Esophagus squamous epithelium (tissue), 5 donors: ENCODE results near the gene DDAH2. TPM values are rescaled to one million over a fixed set of nuclear protein-coding genes. Genes with fewer than 3 reads are reported as not detected.
A peak's percentile ranks its signal among the peaks of the same experiment; 100 is the strongest.

Experiments used
- DNase-seq: peaks from one replicate; lab custom pipeline; 2025; lab: John Stamatoyannopoulos, UW
- H3K27ac ChIP-seq, 4 donors: fragments of 200-600 bp; sonication (generic); one replicate each; pipeline ENCODE4 v1.5.1; 2016 to 2019; ENCODE audit warnings: mild to moderate bottlenecking in 1 of 4
- H3K27me3 ChIP-seq, 4 donors: fragments of 200-600 bp; sonication (generic); 1 replicate in 3 of 4; 2 replicates in 1 of 4; pipeline versions ENCODE4 v1.5.1 to v1.6.0; 2017 to 2021; ENCODE audit warnings: antibody characterized with exemption in 1 of 4
- H3K36me3 ChIP-seq, 3 donors: fragments of 200-600 bp; sonication (generic); one replicate each; pipeline ENCODE4 v1.5.1; 2016 to 2019
- H3K4me1 ChIP-seq, 3 donors: fragments of 200-600 bp; sonication (generic); one replicate each; pipeline ENCODE4 v1.5.1; 2017 to 2019
- H3K4me3 ChIP-seq, 4 donors: fragments of 200-600 bp; sonication (generic); 1 replicate in 3 of 4; 2 replicates in 1 of 4; pipeline ENCODE4 v1.5.1; 2016 to 2019; ENCODE audit warnings: mild to moderate bottlenecking in 2 of 4, moderate library complexity in 1 of 4
- H3K9me3 ChIP-seq, 3 donors: fragments of 200-600 bp; sonication (generic); one replicate each; pipeline ENCODE4 v1.5.1; 2016 to 2019
- POLR2A ChIP-seq, 4 donors: fragments of 450-650 bp; IDR thresholded peaks; one replicate each; pipeline ENCODE4 v1.6.1; 2017; ENCODE audit warnings: antibody characterized with exemption in 4 of 4, mild to moderate bottlenecking in 4 of 4, moderate library complexity in 3 of 4
- WGBS, 2 donors: methylation state at CpG; one replicate each; pipeline ENCODE4 v1.1.5; 2018; 5-methylcytosine and 5-hydroxymethylcytosine counted together
- intact Hi-C: fragments of 100-400 bp; cut with DNase I; formaldehyde crosslinking; loops from one replicate; pipeline ENCODE4 v1.15.0; 2022
- small RNA-seq, 4 donors: library from RNA; depleted of rRNA; stranded (forward); fragments of <200 nt; gene quantifications; one replicate each; pipeline ENCODE3, GENCODE V24; 2016
- total RNA-seq, 4 donors: library from RNA; depleted of rRNA; stranded (reverse); fragments of >200 nt; gene quantifications; one replicate each; pipeline ENCODE4 v1.1.0, GENCODE V29; 2016
- TF ChIP-seq, protein P1 (sequence below), 6 experiments: fragments of 450-650 bp in 4 of 6; fragments of 200-600 bp in 2 of 6; sonication (generic) in 2 of 6; IDR thresholded peaks; one replicate each; pipeline ENCODE4 v1.5.1; 2016 to 2019; ENCODE audit warnings: antibody characterized with exemption in 6 of 6, mild to moderate bottlenecking in 4 of 6, moderate library complexity in 4 of 6
- donor health status: DM: yes; HTN: yes; CAD: no.

Gene DDAH2
- total RNA-seq, 4 donors from 2014 or later: 16.4 to 59.3 (median 28.2) TPM

DNA sequence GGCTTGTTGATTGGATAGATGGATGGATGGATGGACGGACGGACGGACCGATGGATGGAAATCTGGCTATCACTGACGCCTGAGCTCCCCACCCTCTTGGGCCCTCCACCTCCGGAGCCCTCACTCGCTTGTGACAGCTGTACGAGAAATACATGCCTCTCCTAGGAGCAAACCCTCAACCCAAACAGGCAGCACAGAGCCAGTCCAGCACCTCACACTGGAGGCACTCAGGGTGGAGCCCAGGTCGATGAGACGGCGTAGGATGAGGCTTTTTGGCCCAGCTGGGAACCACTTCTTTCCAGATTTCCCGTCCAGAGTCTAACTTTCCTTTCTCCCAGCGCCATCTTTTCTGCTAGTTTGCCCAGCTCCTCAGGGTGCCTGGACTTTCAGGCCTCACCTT lies 45.5 kb downstream of the DDAH2 start:
- H3K27ac ChIP-seq: peak overlapping the region in 1 of 4 donors; percentile 25
- 64 to 78% methylated on average over 13 of the region's 13 CpGs for WGBS, 2 donors
- no peaks in the 10 kb centered on the region for H3K27me3 ChIP-seq
- intact Hi-C loops: loop anchor here (10.0 kb wide), 1 partner anchor 151 kb away; no protein-coding TSS in a partner anchor
- TF ChIP-seq, protein P1, sequence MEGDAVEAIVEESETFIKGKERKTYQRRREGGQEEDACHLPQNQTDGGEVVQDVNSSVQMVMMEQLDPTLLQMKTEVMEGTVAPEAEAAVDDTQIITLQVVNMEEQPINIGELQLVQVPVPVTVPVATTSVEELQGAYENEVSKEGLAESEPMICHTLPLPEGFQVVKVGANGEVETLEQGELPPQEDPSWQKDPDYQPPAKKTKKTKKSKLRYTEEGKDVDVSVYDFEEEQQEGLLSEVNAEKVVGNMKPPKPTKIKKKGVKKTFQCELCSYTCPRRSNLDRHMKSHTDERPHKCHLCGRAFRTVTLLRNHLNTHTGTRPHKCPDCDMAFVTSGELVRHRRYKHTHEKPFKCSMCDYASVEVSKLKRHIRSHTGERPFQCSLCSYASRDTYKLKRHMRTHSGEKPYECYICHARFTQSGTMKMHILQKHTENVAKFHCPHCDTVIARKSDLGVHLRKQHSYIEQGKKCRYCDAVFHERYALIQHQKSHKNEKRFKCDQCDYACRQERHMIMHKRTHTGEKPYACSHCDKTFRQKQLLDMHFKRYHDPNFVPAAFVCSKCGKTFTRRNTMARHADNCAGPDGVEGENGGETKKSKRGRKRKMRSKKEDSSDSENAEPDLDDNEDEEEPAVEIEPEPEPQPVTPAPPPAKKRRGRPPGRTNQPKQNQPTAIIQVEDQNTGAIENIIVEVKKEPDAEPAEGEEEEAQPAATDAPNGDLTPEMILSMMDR (IDR thresholded peaks at IDR 0.05): no peak
- no peak for TF ChIP-seq POLR2A (IDR thresholded peaks at IDR 0.05)
- peaks cover 8 to 43% (median 22%) of the 10 kb centered on the region in 3 donors for H3K36me3 ChIP-seq
- H3K4me1 ChIP-seq: peaks cover 4 to 36% (median 16%) of the 10 kb centered on the region in 3 donors
- DNase-seq: no peak
- peak overlapping the region in 2 of 4 donors; percentile 28 to 50 for H3K4me3 ChIP-seq
- H3K9me3 ChIP-seq: no peaks in the 10 kb centered on the region

GRCh38 chr6:31681135-31681671 lies 47.9 kb downstream of the DDAH2 start:
- peaks cover 0 to 19% (median 6%) of the 10 kb centered on the region in 3 donors for H3K36me3 ChIP-seq
- TF ChIP-seq, protein P1 (IDR thresholded peaks at IDR 0.05): peak in 3 of 6 experiments; percentile 13 to 31 (median 23)
- TF ChIP-seq POLR2A (IDR thresholded peaks at IDR 0.05): peak in 1 of 4 donors; percentile 21
- H3K4me1 ChIP-seq: peaks cover 4 to 36% (median 16%) of the 10 kb centered on the region in 3 donors
- intact Hi-C loops: loop anchor here (10.0 kb wide), 1 partner anchor 154 kb away; no protein-coding TSS in a partner anchor
- no peak for DNase-seq
- WGBS, 2 donors: 0 to 2% methylated on average over 16 to 17 of the region's 40 CpGs
- no peaks in the 10 kb centered on the region for H3K27me3 ChIP-seq
- H3K4me3 ChIP-seq: peak overlapping the region; percentile 43 to 69 (median 62)
- H3K27ac ChIP-seq: peak overlapping the region; percentile 65 to 85 (median 74)
- H3K9me3 ChIP-seq: no peaks in the 10 kb centered on the region

- Histone ChIP-seq H3K4me3 (peak within 1 kb of the TSS; percentile 43 to 69 (median 62)), H3K27ac (peak within 1 kb of the TSS; percentile 65 to 85 (median 74)), H3K9me3 (no peaks in the 10 kb centered on the region), H3K27me3 (no peaks in the 10 kb centered on the region), H3K4me1 (peaks cover 4 to 36% (median 16%) of the 10 kb centered on the region in 3 donors), H3K36me3 (peaks cover 0 to 14% (median 0%) of the 10 kb centered on the region in 3 donors)
- peak; percentile 33 for DNase-seq
- intact Hi-C loops: loop anchor here (10.0 kb wide), 1 partner anchor 154 kb away; no protein-coding TSS in a partner anchor
- 5 to 6% methylated on average over 15 of the region's 17 CpGs for WGBS, 2 donors
- TF ChIP-seq POLR2A (IDR thresholded peaks at IDR 0.05): no peak
- TF ChIP-seq, protein P1 (IDR thresholded peaks at IDR 0.05): peak; percentile 38 to 85 (median 73)
Observed at GRCh38 chr6:31680226-31681134, 48.6 kb downstream of the DDAH2 start, which contains the start of gene LY6G5C. Gene LY6G5C, minus strand, starts transcription at chr6:31681067. Its CDS starts 694 bp downstream, at chr6:31680373.

- intact Hi-C loops: loop anchor here (5.0 kb wide), 1 partner anchor 89 kb away; no protein-coding TSS in a partner anchor
- TF ChIP-seq, protein P1 (IDR thresholded peaks at IDR 0.05): no peak
- no peak for TF ChIP-seq POLR2A (IDR thresholded peaks at IDR 0.05)
- H3K9me3 ChIP-seq: no peaks in the 10 kb centered on the region
- no peaks in the 10 kb centered on the region for H3K27me3 ChIP-seq
- 67 to 74% methylated on average over 8 of the region's 8 CpGs for WGBS, 2 donors
- peaks cover 0 to 20% (median 0%) of the 10 kb centered on the region in 3 donors for H3K36me3 ChIP-seq
- peaks cover 1 to 25% (median 16%) of the 10 kb centered on the region in 3 donors for H3K4me1 ChIP-seq
- H3K4me3 ChIP-seq: no peak overlapping the region
- H3K27ac ChIP-seq: no peak overlapping the region
- DNase-seq: no peak
Observed at GRCh38 chr6:31677955-31678354, 51.1 kb downstream of the DDAH2 start.

Small RNA genes lying within 50 kb of the gene (small RNA-seq; reads per million reads assigned to genes)
- gene LY6G6D (0 reads per million in 4 donors), gene MIR4646 (0 to 0.07 (median 0) reads per million in 4 donors), gene MSH5-SAPCD1 (0 reads per million in 4 donors), gene RF00019 (0 reads per million in 4 donors), gene RNU6-850P (0 reads per million in 4 donors), gene SAPCD1 (0 reads per million in 4 donors)

Other genes starting within 250 kb of the DDAH2 start
- 1 to 10 TPM in 3 of 4 donors, under 1 TPM in 1; 0.23 to 2.6 (median 2.1) TPM for gene MICB, start 231.2 kb downstream of the DDAH2 start, total RNA-seq
- not detected for gene MCCD1, start 200.3 kb downstream of the DDAH2 start, total RNA-seq
- gene DDX39B, start 187.3 kb downstream of the DDAH2 start, total RNA-seq: 100 to 1,000 TPM; 173 to 320 (median 259) TPM
- 1 to 10 TPM in 1 of 4 donors, under 1 TPM in 1, not detected in 2; 0.21 to 2.1 TPM for gene ATP6V1G2, start 182.7 kb downstream of the DDAH2 start, total RNA-seq
- 10 to 100 TPM in 3 of 4 donors, 1 to 10 TPM in 1; 7.8 to 25.2 (median 16.7) TPM for gene NFKBIL1, start 181.7 kb downstream of the DDAH2 start, total RNA-seq
- gene LTA, start 157.0 kb downstream of the DDAH2 start, total RNA-seq: not detected
- gene TNF, start 153.7 kb downstream of the DDAH2 start, total RNA-seq: under 1 TPM in 3 of 4 donors, not detected in 1; 0.27 to 0.95 (median 0.61) TPM
- 1 to 10 TPM in 2 of 4 donors, under 1 TPM in 2; 0.53 to 2.3 (median 1.1) TPM for gene LTB, start 146.9 kb downstream of the DDAH2 start, total RNA-seq
- 10 to 100 TPM in 1 of 4 donors, 1 to 10 TPM in 1, under 1 TPM in 1, not detected in 1; 0.49 to 50.4 (median 5.1) TPM for gene LST1, start 143.0 kb downstream of the DDAH2 start, total RNA-seq
- not detected for gene NCR3, start 136.3 kb downstream of the DDAH2 start, total RNA-seq
- gene AIF1, start 114.1 kb downstream of the DDAH2 start, total RNA-seq: 10 to 100 TPM in 2 of 4 donors, 1 to 10 TPM in 2; 2.4 to 30.7 (median 15.1) TPM
- gene PRRC2A, start 108.6 kb downstream of the DDAH2 start, total RNA-seq: 10 to 100 TPM; 42.8 to 84.9 (median 67.7) TPM
- 100 to 1,000 TPM; 129 to 217 (median 163) TPM for gene BAG6, start 76.6 kb downstream of the DDAH2 start, total RNA-seq
- 1 to 10 TPM in 2 of 4 donors, under 1 TPM in 2; 0.67 to 2.1 (median 1.1) TPM for gene APOM, start 73.4 kb downstream of the DDAH2 start, total RNA-seq
- gene C6orf47, start 68.5 kb downstream of the DDAH2 start, total RNA-seq: 10 to 100 TPM; 28.8 to 34.4 (median 31.7) TPM
- 10 to 100 TPM in 2 of 4 donors, 1 to 10 TPM in 2; 6.9 to 16.0 (median 10.9) TPM for gene GPANK1, start 64.3 kb downstream of the DDAH2 start, total RNA-seq
- gene CSNK2B, start 63.2 kb downstream of the DDAH2 start, total RNA-seq: 100 to 1,000 TPM; 155 to 204 (median 186) TPM
- gene LY6G5B, start 59.3 kb downstream of the DDAH2 start, total RNA-seq: 1 to 10 TPM in 3 of 4 donors, under 1 TPM in 1; 0.70 to 9.5 (median 4.5) TPM
- gene LY6G5C, start 48.2 kb downstream of the DDAH2 start, total RNA-seq: under 1 TPM in 2 of 4 donors, not detected in 2; 0.57 to 0.83 TPM
- 10 to 100 TPM; 38.5 to 43.3 (median 40.1) TPM for gene ABHD16A, start 26.0 kb downstream of the DDAH2 start, total RNA-seq
- not detected for gene LY6G6F, start 22.4 kb downstream of the DDAH2 start, total RNA-seq
- gene LY6G6D, start 14.0 kb downstream of the DDAH2 start, total RNA-seq: not detected
- 10 to 100 TPM in 1 of 4 donors, 1 to 10 TPM in 2, under 1 TPM in 1; 0.53 to 14.6 (median 2.4) TPM for gene LY6G6C, start 7.6 kb downstream of the DDAH2 start, total RNA-seq
- 1 to 10 TPM in 1 of 4 donors, under 1 TPM in 3; 0.12 to 1.4 (median 0.73) TPM for gene MPIG6B, start 5.9 kb downstream of the DDAH2 start, total RNA-seq
- 100 to 1,000 TPM; 289 to 440 (median 365) TPM for gene CLIC1, start 7.2 kb upstream of the DDAH2 start, total RNA-seq
- gene MSH5, start 10.7 kb upstream of the DDAH2 start, total RNA-seq: 1 to 10 TPM; 2.3 to 7.9 (median 6.8) TPM
- gene SAPCD1, start 33.4 kb upstream of the DDAH2 start, total RNA-seq: 1 to 10 TPM in 2 of 4 donors, under 1 TPM in 2; 0.45 to 2.9 (median 1.1) TPM
- under 1 TPM; 0.22 to 0.80 (median 0.58) TPM for gene VWA7, start 48.0 kb upstream of the DDAH2 start, total RNA-seq
- gene VARS1, start 66.5 kb upstream of the DDAH2 start, total RNA-seq: 10 to 100 TPM; 35.0 to 72.3 (median 45.5) TPM
- 10 to 100 TPM; 27.1 to 70.8 (median 36.6) TPM for gene LSM2, start 77.7 kb upstream of the DDAH2 start, total RNA-seq
- gene HSPA1L, start 86.0 kb upstream of the DDAH2 start, total RNA-seq: under 1 TPM; 0.35 to 0.97 (median 0.57) TPM
- gene HSPA1A, start 86.2 kb upstream of the DDAH2 start, total RNA-seq: 100 to 1,000 TPM; 158 to 362 (median 223) TPM
- 100 to 1,000 TPM; 209 to 553 (median 252) TPM for gene HSPA1B, start 98.4 kb upstream of the DDAH2 start, total RNA-seq
- 10 to 100 TPM; 13.6 to 23.6 (median 17.3) TPM for gene NEU1, start 133.5 kb upstream of the DDAH2 start, total RNA-seq
- 1 to 10 TPM in 2 of 4 donors, under 1 TPM in 1, not detected in 1; 0.38 to 3.6 (median 1.3) TPM for gene SLC44A4, start 149.7 kb upstream of the DDAH2 start, total RNA-seq
- gene EHMT2, start 168.4 kb upstream of the DDAH2 start, total RNA-seq: 10 to 100 TPM; 23.4 to 34.5 (median 27.4) TPM
- gene ZBTB12, start 172.8 kb upstream of the DDAH2 start, total RNA-seq: 1 to 10 TPM in 2 of 4 donors, under 1 TPM in 2; 0.83 to 2.8 (median 1.0) TPM
- gene C2, start 198.4 kb upstream of the DDAH2 start, total RNA-seq: 10 to 100 TPM in 2 of 4 donors, 1 to 10 TPM in 2; 1.1 to 15.2 (median 6.4) TPM
- gene CFB, start 216.8 kb upstream of the DDAH2 start, total RNA-seq: 10 to 100 TPM; 10.4 to 81.1 (median 22.4) TPM
- gene NELFE, start 229.7 kb upstream of the DDAH2 start, total RNA-seq: 10 to 100 TPM; 52.6 to 83.9 (median 64.4) TPM
- gene SKIC2, start 229.9 kb upstream of the DDAH2 start, total RNA-seq: 10 to 100 TPM; 24.6 to 32.4 (median 26.8) TPM
- 10 to 100 TPM in 1 of 4 donors, 1 to 10 TPM in 3; 7.8 to 13.2 (median 8.8) TPM for gene DXO, start 242.8 kb upstream of the DDAH2 start, total RNA-seq